ENCODE data around the gene RAPH1.
A peak's percentile ranks its signal among the peaks of the same experiment; 100 is the strongest.

Gene RAPH1, protein sequence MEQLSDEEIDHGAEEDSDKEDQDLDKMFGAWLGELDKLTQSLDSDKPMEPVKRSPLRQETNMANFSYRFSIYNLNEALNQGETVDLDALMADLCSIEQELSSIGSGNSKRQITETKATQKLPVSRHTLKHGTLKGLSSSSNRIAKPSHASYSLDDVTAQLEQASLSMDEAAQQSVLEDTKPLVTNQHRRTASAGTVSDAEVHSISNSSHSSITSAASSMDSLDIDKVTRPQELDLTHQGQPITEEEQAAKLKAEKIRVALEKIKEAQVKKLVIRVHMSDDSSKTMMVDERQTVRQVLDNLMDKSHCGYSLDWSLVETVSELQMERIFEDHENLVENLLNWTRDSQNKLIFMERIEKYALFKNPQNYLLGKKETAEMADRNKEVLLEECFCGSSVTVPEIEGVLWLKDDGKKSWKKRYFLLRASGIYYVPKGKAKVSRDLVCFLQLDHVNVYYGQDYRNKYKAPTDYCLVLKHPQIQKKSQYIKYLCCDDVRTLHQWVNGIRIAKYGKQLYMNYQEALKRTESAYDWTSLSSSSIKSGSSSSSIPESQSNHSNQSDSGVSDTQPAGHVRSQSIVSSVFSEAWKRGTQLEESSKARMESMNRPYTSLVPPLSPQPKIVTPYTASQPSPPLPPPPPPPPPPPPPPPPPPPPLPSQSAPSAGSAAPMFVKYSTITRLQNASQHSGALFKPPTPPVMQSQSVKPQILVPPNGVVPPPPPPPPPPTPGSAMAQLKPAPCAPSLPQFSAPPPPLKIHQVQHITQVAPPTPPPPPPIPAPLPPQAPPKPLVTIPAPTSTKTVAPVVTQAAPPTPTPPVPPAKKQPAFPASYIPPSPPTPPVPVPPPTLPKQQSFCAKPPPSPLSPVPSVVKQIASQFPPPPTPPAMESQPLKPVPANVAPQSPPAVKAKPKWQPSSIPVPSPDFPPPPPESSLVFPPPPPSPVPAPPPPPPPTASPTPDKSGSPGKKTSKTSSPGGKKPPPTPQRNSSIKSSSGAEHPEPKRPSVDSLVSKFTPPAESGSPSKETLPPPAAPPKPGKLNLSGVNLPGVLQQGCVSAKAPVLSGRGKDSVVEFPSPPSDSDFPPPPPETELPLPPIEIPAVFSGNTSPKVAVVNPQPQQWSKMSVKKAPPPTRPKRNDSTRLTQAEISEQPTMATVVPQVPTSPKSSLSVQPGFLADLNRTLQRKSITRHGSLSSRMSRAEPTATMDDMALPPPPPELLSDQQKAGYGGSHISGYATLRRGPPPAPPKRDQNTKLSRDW

DNA sequence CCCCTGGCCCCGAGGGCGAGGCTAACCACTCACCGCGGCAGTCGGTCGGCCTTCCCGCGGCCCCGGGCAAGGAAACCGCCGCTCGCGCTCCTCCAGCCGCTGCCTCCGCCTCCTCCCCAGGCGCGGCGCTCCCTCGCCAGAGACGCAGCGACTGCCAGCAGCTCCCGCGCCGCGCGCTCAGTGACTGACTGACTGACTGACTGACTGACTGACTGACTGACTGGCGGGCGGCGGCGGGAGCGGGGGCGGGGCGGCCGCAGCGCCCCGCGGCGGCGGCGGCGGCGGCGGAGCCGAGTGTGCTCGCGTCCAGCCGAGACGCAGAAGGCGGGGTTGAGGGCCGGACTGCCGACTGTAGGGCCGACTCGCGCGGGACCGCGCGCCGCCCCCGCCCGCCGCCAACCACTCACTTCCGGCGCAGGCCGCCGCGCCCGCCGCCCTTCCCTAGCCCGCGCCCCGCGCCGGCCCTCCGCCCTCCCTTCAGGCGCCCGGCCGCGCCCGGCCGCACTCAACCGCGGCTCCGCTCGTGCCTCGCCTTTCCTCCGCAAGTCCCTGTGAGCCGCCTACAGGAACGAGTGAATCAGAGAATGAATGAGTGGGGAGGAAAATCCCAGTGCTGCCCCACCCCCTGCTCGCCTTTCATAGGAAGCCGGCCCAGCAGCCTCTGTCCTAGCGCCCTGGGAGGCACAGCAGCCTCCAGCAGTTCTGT lies at the start of gene RAPH1:
Gene RAPH1, minus strand, starts transcription at position 224 of the 706 bp plus-strand sequence. CDS start 39,948 bp downstream, outside the sequence.
- DNase-seq, result peak; percentile 36

DNA sequence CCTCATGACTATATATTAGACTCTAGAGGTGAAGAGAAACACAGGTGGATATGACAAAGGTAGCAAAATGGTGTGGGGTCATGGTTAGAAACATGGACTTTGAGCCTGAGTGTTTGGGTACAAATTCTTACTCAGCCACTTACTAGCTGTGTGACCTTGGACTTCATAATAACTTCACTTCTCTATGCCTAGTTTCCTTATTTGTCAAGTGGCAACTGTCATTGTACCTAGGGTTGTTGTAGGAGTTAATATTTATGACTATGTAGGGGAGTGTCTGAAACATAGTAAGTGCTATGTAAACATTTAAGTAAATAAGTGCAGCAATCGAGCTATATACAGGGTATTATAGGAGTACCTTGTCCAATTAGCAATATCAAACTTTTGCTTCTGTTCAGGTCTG lies 49.7 kb upstream of the RAPH1 start:
- DNase-seq, result no peak

DNA sequence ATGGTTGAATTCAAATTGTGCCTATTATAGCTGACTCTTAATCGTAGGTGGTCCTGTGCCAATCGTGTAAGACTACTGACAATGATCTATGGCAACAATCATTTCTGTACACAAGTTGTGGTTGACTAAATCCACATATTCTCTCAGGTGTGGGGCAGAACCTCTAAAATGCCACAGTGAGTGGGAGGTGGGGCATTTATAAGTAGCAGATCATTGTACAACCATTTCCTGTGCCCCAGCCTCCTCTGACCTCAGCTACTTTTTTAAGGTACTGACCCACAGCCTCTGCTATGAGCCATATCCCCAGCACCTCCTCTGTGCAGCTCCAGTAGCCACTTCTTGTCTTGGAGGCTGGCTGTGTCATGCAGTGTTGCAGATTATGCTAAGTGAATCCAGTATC lies 48.6 kb upstream of the RAPH1 start:
- no peak for DNase-seq

DNA sequence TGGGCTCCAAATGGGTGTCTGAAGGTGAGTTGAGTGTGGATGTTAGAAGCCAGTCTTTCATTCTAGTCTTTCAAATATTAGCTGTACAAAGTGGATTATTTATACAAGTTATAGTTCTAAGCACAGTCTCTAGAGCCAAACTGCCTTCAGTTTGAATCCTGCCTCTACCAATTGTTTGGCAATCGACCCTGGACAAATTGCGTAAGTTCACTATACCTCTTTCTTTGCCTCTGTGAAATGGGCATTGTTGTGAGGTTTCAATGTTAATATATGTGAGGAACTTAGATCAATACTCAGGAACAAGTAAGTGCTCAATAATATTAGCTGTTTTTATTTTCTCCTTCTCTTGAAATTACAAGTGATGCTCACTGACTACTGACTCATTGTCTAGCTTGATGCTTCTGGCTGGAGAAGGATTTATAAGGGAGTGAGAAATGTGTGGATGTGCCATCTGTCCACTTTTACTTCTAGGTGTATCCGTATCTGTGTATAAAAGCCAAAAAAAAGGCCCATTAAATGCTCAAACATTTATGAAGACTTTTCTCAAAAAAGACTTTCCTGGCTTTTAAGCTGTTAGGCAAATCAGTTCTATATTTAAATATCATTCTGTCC lies 48.1 kb upstream of the RAPH1 start:
- no peak for DNase-seq

DNA sequence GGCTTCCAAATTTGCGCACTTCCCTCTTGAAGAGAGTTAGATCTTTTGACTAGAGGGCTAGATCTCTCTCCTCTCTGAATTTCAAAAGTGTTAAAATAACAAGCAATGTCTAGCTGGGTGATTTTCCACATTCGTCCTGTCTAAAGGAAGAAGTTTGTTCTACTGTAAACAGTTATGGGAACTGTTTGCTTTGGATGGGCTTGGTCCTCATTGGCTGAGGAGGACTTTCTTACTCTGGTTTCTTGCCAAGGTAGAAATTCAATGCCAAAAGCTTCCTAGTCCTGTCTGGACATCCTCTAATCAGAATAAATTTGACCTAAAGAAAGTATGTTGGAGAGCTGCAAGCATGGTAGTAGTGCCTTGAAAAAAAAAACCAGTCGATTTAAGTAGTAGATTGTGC lies 47.4 kb upstream of the RAPH1 start:
- DNase-seq, result no peak

DNA sequence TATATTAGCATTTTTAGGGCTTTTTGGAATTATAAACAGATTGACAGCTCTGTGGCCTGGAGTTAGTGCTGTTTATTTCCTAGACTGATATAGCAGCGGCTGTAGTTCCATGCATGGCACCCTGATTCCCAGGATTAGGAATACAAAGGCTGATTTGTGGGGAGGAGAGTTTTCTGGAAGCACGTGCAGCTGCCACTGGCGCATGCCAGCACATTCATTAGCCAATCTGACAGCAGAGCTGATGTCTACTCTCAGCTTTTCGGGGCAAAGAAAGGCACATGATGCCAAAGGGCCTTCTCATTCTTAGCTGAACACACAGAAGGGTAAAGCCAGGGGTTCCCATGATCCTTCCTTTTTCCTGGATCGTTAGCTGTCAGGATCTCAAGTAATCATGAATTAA lies 45.7 kb upstream of the RAPH1 start:
- no peak for DNase-seq

DNA sequence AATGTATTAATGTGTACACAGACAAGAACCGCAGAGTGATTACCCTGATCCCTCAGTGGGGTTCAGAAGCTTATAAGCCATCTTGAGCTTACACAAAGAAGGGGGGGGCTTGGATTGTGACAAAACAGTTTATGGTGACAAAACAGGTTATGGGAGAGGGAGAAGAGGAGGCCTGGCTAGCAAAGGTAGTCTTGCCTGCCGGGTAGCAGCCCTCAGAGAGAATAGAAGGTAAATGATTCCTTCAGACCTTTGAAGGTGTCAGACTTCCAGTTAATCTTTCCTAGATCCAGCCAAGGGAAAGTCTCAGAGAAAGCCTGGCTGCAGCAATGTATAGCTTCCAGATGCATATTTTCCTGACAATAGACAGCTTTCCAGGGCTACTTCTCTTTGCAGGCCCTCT lies 44.6 kb upstream of the RAPH1 start:
- no peak for DNase-seq

DNA sequence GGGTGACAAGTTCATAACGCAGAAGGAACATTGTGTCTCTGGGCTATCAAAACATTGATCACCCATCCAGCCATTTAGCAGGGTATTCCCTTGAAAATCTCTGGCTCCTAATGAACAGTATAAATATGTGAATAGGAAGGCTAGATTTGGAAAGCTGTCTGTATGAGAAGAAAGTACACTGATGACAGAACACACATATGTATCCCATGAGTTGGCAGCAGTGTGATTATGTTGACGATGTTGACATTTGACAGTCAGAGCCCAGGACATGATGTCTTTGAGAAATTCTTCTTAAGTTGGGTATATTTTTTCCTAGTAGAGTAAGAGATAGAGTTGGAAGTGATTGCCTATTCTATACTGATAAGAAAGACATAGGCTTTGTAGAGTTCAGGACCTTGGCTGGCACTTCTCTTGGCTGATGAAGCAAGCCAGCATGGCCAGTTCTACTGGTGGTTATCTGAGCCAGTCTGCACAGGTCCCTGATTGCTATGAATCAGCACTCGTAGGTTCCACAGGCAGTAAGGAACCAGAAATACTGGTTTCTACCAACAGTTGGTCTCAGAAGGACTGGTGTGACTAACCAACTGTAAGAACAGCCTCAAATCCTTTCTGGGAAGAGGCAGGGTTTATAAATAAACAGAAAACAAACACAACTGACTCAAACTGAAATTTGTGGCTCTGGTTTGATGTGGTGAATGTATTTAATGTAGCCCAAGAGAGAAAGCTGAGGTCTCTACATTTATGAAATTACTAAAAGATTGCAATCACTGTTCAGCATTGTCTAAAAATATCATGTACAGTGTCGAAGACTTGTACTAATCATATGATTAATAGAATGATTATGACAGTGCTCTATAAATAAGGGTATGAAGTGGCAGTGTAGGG lies 43.9 kb upstream of the RAPH1 start:
- DNase-seq, result no peak

DNA sequence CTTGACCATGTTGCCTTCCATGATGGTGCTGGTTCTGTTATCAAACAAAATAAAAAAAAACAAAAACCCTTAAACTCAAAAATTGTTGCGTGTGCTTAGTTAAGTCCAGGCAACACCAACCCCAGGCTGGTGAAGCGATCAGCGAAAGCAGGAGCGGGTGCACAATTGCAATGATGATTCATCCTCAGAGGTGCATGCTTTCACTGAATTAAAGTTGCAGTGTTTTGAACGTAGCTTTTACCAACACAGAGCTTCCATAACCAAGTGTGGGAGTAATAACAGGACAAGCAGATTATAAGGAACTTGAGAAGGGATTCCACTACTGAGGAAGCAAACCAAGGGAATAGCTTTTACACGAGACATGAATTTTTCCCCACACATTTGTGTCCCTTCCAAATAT lies 39.7 kb upstream of the RAPH1 start:
- DNase-seq, result no peak

DNA sequence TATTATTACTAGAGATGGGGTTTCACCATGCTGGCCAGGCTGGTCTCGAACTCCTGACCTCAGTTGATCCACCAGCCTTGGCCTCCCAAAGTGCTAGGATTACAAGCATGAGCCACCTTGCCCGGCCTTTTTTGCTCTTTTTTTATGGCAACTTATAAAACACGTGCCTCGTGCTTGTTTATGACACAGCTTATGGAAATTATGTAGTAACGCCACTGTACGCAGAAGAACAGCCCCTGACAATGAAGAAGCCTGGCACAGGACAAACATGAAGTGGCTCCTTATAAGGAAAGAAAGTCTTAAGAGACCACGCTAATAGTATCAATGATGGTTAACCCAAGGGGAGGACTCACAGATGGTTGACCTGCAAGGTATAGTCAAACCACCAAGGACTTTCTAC lies 37.2 kb upstream of the RAPH1 start:
- DNase-seq, result no peak

DNA sequence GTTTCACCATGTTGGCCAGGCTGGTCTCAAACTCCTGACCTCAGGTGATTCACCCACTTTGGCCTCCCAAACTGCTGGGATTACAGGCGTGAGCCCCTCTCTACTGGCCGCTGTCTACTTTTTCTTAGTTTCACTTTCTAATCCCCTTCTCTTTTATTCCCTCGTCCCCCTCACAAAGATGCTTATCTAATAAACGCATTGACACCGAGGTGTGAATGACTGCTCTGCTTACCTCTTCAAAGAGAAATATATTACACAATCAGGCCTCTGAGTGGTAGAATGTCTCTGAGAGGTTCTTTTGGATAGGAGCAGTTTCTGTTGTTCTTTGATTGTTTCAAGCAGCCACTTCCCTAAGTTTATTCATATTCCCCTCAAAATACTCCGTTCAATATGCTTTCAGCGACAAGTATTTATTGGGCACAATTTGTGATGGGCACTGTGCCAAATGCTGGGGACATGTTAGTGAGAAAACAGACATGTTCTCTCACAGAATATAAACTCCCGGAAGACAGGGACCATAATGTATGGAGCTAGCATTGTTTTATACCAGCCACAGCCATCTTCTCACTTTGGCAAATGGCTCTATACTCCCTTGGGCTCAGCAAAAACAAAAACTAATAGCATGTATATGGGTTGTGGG lies 34.7 kb upstream of the RAPH1 start:
- DNase-seq, result no peak

DNA sequence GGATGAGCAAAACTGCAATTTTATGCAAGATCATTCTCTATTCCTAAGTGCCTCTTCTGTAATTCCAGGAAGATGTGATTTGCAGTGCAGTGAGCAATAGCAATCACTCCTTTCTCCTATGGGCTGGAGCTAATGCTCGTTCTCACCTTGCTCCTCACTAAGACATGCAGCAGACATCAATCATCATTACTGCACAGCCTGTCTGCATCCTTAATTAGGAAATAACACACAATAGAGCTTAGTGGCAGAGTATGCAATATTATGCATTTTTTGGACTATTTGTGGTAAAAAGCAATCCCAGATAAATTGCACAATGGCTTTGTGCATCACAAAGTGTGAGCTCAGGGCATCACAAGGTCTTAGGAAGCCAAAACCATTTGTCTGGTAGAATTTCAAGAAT lies 32.6 kb upstream of the RAPH1 start:
- DNase-seq, result no peak

DNA sequence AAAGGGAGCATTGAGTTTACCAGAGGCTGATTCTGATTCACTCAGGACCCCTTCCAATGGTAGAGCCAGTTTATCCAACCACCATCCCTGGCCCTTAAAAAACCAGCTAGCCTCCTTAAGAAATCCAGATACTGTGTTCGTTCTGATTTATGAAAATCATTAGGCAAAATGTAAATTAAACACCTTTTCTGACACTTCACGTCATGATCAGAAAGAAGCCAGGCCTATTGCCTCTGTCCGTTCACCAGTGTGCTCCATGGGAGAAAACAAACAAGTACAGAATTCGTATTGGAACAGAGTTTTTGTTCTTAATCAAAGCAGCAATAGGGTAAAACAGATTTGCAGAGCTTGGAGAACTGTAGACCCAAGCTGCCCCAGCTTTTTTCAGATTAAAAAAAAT lies 31.1 kb upstream of the RAPH1 start:
- no peak for DNase-seq

DNA sequence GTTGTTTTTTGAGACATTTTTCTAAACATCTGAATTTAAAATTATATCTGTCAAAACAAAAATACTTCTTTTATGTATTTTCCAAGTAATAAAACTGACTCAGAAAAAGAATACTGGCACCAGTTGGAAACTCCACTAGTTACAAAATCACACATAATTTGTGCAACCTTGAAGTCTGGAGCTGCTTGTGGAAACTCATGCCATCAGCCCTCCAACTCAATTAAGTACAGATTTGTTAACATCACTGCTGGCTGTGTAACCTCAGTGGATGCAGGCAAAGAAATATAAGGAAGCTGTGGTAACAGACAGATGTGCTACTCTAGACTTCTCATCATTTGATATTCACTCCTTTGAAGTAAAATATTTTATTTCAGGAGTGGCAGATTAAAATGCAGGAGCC lies 30.0 kb upstream of the RAPH1 start:
- DNase-seq, result no peak

DNA sequence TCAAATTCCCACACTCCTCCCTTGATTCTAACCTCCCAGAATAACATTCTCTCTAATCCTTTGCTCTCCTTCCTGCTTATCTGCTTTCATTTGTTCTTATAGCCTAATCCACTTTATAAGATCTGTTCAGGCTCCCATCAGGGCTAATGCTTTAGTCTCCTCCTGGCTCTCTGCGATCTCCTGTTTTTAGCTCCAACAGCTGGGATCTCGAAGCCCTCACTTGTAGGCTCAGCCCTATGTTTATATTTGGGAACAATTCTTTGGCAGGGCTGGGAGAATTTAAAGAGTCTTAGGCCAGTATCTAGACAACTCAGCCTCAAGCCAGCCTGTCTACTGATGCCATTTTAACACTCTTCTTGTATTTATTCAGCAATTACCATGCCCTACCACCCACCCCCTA lies 27.2 kb upstream of the RAPH1 start:
- DNase-seq, result no peak

DNA sequence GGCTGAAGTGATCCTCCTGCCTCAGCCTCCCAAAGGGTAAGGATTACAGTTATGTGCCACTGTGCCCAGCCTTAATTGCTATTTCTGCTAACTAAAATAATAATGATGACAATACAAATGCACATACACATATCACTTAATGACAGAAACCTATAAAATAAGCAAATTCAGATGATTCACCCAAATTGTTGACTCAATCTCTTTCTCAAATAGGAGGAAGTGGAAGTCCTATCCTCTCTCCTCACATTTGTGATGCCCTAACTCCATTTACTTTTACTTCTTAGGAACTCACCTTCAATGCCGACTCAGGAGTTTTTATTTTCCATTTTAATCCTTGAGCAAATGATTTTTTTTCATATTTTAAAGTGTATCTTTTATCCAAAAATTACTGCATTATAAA lies 24.5 kb upstream of the RAPH1 start:
- DNase-seq, result no peak

DNA sequence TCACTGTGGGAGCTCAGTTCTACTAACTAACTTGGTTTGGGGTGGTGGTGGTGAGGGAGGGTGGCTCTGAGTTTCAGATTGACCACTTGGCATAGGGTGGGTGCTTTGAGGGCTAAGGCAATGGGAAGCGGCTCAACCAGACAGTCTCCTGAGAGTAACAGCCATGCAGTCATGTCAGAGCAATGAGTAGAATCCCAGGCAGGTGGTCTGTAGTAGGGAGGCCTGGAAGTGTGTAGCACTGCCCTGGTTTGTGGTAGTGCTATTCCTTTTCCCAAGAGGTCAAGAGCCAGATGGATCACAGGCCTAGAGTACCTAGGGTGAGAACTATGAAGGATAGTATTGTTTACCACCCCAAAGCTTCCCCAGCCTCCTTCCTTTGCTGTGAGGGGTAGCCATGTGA lies 18.7 kb upstream of the RAPH1 start:
- DNase-seq, result no peak

DNA sequence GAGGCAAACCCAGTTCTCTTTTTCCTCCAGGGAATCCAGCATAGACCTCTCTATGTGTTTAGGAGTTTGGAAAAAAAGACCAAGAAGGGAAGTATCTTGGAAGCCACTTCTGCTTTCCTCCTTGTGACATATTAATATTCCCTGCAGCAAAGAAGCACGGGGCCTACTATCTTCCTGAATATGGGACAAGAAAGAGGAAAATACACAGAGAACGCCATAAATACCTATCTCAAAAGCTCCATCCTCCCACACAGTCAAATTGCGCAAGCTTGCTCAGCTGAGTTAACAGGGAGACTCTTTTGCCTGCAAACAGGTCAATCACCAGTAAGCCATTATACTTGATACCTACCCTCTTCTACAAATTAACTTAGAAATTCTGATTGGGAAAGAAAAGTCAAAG lies 16.7 kb upstream of the RAPH1 start:
- DNase-seq, result no peak

DNA sequence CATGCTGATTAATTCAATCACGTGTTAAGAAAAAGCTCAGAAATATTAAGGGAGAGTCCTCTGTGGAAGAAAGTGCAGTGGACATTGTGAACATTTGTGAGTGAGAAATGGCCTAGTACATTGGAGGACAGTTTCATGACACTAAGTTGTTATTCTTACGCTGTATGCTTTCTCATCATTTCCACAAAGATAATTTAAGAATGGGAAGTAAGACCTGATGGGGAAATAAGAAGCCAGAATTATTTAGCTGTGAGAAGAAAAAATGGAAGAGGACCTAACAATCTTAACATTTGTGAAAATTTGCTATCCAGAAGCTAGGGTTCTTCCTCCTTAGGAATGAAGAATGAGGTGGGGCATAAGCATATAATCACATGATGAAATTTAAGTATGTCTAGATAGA lies 15.2 kb upstream of the RAPH1 start:
- DNase-seq, result no peak

DNA sequence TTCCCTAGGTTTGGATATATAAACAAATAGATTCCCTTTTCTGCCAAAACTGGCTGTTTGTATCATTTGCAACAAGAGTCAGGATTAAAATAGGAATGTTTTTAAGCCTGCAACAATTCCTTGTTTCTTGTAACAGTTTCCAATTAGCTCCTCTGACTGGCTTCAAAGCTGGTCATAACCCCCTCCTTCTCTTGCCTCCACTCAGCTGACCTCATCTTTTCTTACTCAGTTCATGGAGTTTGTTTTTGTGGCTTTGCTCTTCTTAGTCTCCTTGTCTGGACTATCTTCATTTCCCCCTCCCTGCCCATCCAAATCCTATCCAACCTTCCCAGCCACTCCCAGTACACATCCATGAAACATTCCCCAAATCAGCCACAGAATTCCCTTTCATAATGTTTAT lies 14.3 kb upstream of the RAPH1 start:
- no peak for DNase-seq

DNA sequence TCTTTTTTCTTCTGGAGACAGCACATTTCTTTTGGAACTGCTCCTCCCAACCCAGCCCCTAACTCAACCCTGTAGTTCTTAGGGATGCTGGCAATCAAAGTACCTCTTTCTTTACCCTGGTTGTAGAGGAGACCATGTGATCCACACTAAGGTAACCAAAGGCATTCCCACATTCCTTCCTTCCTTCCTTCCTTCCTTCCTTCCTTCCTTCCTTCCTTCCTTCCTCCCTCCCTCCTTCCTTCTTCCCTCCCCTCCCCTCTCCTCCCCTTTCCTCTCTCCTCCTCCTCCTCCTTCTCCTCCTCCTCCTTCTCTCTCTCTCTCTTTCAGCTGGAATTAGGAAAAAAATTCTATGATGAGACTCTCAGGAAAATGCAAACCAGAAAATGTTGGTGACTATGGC lies 13.8 kb upstream of the RAPH1 start:
- no peak for DNase-seq

All from activated gamma-delta T cell treated with Interleukin-2 at 50 U/mL for 16 hours (primary cell).